Mammary epithelial cell (primary cell): Measurements from ENCODE around the gene ECEL1.

Experiments
- CTCF ChIP-seq, 2 donors: IDR thresholded peaks in 1 of 2; conservative IDR thresholded peaks in 1 of 2; 2 replicates each; pipeline ENCODE4 v1.5.1; 2011 to 2012; ENCODE audit warnings: inconsistent platforms in 2 of 2, low read length in 2 of 2, mild to moderate bottlenecking in 2 of 2, control low read depth in 1 of 2, low read depth in 1 of 2; ENCODE audit not compliant: insufficient read depth in 1 of 2; ENCODE audit errors: extremely low read depth in 1 of 2
- EZH2 ChIP-seq: IDR thresholded peaks from 2 replicates; pipeline ENCODE4 v1.6.1; 2012; ENCODE audit warnings: low read length, inconsistent platforms, borderline replicate concordance

- TF ChIP-seq CTCF (conservative IDR thresholded peaks at IDR 0.05 in 1 of 2, IDR thresholded peaks at IDR 0.05 in 1 of 2; ENCODE audit: extremely low read depth in 1 of 2, insufficient read depth in 1 of 2, low read depth in 1 of 2, low read length in 2 of 2) (no peak), EZH2 (no peak)
Measured at GRCh38 chr2:232431705-232432590, 55.7 kb downstream of the ECEL1 start.
